ENCODE results near the gene OASL. TPM values are rescaled to one million over a fixed set of nuclear protein-coding genes. Genes with fewer than 3 reads are reported as not detected.

Gene OASL
- polyA plus RNA-seq, 3 donors, result 0.03 TPM; not detected in 2

DNA sequence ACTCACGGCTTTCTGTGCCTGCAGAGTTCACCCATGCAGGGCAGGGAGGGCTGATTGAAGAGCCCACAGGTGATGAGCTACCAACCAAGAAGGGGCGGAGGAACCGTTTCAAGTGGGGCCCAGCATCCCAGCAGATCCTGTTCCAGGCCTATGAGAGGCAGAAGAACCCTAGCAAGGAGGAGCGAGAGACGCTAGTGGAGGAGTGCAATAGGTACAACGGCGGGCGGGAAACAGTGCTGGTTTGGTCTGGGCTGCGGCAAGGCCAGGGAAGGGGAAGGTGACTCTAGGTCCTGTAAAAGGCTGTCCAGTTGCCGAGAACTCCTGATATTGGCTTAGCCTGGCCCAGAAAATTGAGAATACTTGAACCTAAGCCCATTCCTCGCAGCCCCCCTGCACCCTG, 45.5 kb downstream of the OASL start:
- no peak for DNase-seq

DNA sequence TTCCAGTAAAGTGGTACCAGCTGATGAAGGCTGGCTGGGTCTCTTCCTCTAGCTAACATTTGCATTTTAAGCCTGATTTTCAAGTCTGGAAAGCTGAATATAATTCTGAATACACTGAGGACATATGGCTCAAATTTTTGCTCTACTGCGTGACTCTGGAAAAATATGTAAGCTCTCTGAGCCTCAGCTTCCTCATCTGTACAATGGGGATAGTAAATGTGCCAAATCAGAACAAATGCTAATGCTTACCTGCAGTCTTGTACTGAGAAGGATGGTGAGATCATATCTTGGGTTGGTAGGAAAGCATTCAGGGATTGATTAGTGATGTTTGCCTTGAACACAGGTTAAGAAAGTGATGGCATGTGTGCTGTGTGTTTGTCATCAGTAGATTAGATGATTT, 46.1 kb downstream of the OASL start:
- DNase-seq, result no peak

DNA sequence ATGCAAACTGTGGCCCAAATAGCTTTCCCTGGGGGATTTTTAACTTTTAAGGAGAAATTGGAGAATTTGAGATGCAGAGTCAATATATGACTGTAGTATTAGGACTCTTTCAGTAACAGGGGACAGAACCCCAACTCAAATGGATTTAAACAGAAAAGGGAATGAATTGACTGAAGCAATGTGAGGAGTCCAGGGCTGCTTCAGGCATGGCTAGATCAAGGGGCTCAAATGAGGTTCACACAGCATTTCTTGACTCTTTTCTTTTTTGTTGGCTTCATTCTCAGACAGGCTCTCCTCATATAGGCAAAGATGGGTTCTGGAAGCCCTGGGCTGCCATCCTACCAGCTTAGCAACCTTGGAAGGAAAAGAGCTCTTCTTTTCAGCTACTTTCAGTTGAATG, 47.1 kb downstream of the OASL start:
- DNase-seq, result no peak

DNA sequence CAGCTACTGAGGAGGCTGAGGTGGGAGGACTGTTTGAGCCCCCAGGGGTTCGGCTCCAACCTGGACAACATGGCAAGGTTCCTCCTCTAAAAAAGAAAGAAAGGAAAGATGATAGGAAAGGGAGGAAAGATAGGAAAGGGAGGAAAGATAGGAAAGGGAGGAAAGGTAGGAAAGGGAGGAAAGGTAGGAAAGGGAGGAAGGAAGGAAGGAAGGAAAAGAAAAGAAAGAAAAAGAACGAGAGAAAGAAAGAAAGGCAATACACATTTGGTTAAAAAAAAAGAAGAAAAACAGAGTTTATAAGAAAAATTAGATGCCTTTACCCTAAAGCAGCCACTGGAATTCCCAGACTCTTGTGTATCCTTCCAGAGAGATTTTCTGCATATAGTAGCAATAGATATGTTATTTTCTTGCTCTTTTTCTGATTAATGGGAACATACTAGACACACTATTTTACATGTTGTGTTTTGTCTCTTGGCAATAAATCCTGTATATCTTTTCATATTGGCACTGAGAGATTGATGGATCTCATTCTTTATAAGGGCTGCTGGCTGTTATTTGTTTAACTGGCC, 48.5 kb downstream of the OASL start:
- DNase-seq, result no peak

DNA sequence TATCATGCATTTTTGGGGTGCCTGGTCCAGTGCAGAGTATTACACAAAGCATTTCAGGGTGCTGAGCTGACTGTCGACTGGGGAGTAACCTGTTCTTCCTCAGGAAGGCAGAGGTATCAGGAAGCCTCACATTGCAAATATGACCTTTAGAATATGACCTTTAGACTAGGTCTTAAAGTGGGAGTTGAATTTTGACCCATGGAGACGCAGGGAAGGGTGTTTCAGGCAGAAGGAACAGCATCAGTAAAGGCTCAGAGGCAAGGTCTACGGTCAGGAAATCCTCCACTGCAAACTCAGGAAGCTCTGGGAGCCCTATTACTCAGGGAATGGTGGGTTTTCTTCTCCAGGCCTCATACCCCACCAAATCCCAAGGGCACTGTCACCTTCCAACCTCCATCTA, 49.4 kb downstream of the OASL start:
- DNase-seq, result no peak

DNA sequence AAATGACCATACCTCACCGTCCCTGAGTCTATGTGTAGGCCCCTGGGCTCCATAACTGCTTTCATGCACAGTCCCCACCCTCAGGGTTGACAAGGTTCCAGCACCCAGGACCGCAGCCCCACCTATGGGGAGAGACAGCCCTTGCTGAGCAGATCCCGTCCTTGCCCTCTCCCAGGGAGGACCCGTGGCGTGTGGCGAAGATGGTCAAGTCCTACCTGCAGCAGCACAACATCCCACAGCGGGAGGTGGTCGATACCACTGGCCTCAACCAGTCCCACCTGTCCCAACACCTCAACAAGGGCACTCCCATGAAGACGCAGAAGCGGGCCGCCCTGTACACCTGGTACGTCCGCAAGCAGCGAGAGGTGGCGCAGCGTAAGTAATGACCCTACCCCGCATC, 50.4 kb downstream of the OASL start:
- DNase-seq, result no peak

DNA sequence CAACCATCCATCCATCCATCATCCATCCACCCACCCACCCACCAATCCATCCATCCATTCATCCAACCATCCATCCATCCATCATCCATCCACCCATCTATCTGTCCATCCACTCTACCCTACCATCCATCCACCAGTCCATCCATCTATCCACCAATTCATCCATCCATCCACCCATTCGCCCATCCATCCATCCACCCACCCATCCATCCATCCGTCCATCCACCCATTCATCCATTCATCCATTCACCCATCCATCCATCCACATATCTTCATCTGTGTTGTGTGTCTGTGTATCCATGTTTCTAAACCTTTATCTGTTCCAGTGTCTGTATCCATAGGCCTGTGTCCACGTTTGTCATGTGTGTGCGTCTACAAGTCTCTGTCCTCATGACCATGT, 50.8 kb downstream of the OASL start:
- no peak for DNase-seq

DNA sequence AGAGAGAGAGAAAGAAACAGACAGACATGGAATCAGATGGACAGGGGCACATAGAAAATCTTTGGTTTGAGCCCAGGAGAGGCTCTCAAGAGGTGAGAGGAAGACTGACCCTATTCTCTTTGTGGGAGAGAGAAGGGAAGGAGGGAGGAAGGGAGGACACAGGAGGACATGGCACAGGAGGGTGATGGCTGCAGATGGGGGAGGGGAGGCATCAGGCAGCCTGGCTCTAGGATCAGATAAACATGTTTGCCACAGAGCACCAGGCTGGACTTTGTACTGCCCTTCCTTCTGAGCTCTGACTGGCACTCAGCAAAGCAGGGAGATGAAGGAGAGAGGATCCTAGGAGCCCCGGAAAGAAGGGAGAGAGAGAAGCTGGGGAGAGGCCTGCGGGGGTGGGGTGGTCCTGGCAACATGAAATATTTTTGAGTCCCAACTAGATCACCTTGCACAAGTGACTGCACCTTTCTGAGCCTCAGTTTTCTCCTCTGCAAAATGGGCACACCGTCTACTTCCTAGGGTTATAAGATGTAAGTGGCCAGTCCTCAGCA, 54.6 kb downstream of the OASL start:
- DNase-seq, result no peak

DNA sequence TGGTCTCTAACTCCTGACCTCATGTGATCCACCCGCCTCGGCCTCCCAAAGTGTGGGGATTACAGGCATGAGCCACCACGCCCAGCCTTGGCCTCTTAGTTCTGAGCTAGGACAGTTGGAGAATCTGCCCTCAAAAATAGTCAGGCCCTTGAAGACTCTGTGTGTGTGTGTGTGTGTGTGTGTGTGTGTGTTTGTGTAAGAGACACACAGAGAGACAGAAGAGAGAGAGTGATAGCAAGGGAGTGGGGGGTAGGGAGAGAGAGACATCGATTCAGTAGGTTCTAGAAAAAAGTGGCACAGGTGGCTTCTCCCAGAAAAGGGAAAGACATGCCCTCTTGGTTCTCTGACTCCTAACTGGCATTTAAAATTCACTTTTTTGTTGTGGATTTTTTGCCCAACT, 55.3 kb downstream of the OASL start:
- DNase-seq, result no peak

DNA sequence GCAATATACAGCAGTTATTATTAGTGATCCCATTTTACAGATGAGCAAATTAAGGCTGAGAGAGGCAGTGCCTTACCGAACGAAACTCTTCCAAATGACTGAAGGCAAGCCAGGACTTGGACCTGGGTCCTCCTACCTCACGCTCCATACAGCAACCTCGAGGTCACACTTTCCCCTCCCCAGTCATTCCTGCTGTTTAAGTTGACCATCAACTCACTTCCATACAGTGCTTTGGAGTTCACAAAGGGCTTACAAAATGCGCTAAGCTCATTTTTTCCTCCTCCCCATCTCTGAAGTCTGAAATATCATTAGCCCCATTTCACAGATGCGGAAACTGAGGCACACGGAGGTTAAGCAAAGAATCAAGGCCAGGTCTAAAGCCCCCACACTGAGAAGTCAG, 56.4 kb downstream of the OASL start:
- DNase-seq, result no peak

DNA sequence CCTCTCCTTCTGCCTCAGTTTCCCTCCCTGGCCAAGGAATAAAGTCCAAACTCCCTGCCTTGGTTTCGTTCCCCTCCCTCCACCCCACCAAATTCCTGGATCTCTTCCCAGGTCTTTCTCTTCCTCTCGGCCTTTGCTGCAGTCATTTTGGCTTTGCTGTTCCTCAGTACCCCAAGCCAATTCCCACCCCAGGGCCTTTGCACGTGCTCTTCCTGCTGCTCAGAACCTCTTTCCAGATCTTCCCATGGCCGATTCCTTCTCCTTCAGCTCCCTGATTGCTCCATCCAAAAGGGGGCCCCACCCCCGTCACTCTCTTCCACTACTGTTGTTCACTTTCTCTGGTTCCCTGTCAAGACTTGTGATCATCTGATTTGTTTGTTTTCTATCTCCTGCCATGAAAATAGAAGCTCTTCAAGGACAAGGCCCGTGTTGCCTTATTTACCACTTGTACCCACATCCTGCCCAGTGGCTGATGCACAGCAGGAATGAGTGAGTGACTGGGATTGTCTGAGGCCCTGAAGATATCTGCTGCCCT, 57.6 kb downstream of the OASL start:
- DNase-seq, result no peak

DNA sequence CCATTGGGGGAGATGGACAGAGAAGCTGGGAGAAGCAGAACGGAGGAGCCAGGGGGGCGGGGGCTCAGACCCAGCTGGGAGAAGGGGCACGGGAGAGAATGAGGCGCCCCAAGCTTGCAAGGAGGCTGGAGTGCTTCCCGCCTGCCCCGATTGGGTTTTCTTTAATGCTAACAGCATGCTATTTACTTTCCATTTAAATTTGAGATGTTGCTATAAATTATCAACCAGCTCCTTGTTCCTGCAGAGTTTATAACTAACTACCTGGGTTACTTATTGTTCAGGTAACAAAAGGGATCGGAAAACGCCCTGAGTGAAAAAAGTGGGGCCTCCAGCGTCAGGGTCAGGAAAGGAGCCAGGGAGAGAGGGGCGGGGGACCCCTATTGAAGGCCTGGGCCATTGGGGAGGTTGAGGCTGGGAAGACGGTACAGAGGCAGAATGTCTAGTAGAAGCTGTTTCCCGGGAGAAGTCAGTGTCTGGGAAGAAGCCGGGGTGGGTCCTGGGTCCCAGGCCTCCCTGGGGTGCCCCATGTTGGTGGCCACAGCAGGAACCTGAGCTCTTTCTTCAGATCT, 58.2 kb downstream of the OASL start:
- peak; percentile 56 for DNase-seq

DNA sequence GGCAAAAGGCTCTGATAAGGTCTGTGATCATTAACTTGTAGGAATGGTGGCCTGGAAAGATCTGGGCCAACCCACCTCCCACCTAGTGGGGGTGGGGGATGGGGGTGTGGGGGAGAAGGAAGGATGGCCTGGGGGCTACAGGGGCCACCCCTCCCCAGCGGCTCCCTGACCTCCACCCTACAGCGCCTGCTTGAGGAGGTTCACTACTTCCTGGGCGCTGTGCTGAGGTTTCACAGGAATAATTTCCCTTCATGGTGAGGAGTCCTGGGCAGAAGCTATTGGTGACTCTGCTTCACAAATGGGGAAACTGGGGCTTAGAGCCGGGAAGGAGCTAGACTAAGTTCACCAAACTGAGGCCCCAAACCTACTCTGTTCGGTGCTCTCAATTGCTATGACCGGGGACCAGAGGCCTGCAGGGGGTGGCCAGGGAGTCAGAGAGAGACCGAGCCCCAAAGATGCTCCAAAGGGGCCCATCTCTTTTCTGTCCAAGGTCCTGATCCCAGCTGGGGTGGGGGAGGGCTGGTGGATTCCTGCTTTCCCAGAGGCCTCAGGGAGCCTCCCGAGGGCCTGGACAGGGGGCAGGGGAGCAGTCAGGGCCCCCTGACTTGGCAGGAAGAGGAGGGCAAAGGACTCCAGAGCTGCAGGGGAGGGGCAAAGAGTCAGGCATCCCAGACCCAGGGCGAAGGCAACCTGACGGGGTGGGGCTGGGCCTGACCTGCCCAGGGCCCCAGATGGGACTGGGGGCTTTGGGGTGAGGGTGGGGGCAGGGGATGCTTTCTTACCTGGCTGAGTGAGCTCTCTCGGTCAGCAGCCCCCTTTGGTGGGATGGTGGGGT, 59.0 kb downstream of the OASL start:
- no peak for DNase-seq

DNA sequence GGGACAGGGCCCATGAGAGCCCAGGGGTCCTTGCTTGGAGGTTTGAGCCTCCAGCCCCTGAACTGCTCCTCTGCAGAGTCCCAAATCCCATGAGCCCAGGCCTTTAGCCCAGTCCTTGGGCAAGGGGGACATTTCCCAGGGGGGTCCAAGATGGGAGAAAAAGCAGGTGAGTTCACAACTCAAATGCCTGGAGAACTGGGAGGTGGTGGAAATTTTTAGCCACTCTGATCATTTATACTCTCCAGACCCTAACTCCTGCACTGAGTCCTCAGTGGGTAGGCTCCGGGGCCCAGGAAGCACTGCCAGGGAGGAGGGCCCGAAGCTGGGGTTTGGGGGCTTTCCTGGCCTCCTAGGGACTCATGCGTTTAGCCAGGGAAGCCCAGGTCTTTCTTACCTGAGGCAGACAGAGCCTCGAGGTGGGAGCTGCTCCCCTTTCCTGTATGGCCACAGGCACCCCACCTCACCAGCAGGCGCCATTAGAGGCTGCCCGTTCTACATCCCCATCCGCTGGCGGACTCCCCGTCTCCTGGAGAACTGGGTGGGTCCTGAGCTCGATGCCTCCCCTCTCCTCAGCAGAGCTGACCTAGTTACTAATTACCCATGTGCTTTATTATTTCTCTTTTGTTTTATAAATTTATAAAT, 59.7 kb downstream of the OASL start:
- DNase-seq, result no peak

DNA sequence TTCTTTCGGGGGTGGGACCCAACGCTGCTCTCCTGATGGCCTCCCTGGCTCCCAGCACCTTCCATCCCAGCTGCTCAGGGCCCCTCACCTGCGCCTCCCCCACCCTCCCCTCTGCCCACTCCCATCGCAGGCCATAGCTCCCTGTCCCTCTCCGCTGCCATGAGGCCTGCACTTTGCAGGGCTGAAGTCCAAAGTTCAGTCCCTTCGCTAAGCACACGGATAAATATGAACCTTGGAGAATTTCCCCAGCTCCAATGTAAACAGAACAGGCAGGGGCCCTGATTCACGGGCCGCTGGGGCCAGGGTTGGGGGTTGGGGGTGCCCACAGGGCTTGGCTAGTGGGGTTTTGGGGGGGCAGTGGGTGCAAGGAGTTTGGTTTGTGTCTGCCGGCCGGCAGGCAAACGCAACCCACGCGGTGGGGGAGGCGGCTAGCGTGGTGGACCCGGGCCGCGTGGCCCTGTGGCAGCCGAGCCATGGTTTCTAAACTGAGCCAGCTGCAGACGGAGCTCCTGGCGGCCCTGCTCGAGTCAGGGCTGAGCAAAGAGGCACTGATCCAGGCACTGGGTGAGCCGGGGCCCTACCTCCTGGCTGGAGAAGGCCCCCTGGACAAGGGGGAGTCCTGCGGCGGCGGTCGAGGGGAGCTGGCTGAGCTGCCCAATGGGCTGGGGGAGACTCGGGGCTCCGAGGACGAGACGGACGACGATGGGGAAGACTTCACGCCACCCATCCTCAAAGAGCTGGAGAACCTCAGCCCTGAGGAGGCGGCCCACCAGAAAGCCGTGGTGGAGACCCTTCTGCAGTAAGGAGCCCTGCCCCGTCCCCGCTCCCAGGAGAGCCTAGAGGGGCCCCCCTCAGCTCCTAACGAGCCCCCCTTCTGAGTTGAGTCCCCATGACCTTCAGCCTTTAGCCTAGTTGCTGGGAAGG, 60.5 kb downstream of the OASL start, which contains the start of gene HNF1A:
Gene HNF1A, plus strand, starts transcription at position 248 of the 924 bp plus-strand sequence. Its CDS starts 226 bp downstream, at position 474.
- DNase-seq, result no peak

DNA sequence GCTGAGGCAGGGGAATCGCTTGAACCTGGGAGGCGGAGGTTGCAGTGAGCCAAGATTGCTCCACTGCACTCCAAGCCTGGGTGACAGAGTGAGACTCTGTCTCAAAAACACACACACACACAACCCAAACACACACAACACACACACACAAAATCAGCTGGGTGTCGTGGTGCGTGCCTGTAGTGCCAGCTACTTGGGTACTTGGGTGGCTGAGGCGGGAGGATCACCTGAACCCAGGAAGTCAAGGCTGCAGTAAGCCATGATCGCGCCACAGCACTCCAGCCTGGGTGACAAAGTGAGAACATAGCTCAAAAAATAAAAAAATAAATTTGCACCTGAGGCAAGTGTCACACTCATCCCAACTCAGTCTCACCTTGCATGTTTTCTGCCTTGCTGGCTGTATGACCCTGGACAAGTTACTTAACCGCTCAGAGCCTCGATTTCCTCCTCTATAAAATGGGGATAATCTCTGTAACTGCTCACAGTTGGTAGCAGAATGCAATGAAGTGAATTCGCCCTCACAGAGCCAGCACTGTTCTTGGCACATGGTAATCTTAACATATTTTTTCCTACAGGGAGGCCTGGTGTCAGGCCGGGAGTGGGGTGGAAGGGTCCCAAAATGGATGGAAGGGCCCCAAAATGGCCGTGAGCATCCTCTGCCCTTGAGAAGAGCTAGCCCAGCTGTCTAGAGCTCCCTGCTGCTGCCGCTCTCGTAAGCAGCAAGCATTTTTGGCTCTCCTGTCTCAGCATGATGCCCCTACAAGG, 61.3 kb downstream of the OASL start:
- no peak for DNase-seq

DNA sequence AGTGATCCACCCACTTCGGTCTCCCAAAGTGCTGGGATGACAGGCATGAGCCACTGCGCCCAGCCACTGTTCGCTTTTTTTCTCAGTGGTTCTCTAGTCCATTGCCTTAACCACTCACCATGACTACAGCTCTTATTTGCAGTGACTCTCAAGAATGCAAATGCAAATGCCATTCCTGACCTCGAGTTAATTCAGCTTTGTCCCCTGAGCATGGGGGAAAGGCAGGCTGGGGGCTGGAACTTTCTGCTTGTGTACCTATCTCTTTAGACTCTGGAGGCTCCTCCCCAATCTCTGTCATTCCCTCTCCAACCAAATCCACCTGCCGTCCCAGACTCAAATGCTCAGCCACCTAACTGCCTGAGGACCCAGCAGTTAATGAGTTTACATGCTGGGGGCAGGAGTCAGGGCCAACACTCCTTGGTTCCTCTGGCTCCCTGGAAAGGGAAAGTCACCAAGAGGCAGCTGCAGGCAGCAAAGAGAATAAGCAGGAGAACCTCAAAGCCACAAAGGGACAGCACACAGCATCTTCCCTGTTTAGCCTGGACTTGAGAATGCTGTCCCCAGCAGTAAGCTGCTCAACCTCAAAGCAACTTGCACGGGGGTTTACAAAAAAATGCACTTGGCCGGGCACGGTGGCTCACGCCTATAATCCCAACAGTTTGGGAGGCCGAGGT, 66.0 kb downstream of the OASL start:
- DNase-seq, result peak; percentile 88

DNA sequence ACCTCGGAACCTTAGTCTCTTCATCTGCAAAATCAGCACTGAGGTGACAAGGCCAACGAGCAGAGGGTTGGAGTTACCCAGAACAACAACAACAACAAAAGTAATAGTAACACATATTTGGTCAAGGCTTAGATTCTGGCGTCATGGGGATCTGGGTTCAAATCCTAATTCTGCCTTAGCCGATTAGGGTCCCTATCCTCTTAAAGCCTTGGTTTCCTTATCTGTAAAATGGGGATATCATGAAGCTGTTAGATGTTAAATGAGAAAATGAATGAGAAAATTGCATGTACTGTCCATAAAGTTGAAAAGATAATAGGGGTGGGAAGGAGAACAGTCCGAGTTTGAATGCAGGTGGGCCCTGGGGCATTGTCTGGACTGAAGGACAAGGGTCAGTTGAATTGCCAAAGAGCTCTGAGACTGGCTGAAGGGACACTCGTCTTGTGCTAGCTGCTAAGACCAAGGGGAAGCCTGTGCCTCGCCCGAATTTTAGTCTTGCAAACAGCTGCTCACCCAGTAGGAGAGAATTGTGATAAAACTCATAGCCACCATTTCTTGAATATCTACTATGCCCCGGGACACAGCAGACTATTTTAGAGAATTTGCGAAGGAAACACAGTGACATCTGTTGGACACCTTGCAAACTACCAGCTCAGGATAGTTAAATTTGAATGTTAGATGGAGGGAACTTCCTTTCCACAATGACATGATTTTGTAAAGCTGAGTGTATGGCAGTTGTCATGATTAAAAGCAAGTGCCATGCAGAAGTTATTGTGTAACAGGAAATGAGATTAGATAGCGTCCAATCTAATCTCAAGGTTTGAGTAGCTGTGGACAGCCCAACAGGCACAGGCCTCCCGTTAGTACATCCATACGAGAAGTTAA, 67.5 kb downstream of the OASL start:
- peak; percentile 52 for DNase-seq

DNA sequence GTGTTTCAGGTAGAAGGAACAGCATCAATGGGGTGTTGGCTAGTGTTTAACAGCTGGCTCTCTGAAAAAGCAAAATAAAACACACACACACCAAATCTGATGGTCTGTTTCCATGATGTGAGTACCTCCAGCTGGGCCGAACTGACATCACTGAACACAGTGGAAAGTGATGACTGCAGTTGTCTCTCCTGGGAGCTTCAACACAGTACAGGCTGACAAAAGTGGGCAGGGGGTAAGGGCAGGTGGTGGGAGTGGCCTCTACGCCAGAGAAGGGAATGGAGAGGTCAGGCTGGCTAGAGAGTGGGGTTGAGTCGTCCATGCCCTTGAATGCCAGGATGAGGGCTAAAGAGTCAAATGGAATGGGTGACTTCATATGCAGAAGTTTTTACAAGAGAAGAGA, 68.7 kb downstream of the OASL start:
- no peak for DNase-seq
